ENCODE measurements around the gene WFIKKN1. TPM values are rescaled to one million over a fixed set of nuclear protein-coding genes. Genes with fewer than 3 reads are reported as not detected.

The WFIKKN1 gene
- total and polyA plus RNA-seq, 2 of the 13 experiments (the other 11 are each of a cell fraction or from before 2014, with no cell fraction given) = 1.7 to 4.9 TPM

GRCh38 chr16:667780-668518, 37.2 kb downstream of the WFIKKN1 start, which contains the start of gene RHOT2 (continued):
- TF ChIP-seq SOX13 (IDR thresholded peaks at IDR 0.05) (no peak), SOX13 (CRISPR knock-in tag; conservative IDR thresholded peaks at IDR 0.05 in 1 of 2, IDR thresholded peaks at IDR 0.05 in 1 of 2) (peak in 1 of 2 experiments; percentile 16; a peak in 1 of 4 replicates), KAT8 (CRISPR knock-in tag; IDR thresholded peaks at IDR 0.05) (peak; percentile 90; the same call in 1 of the 2 replicates), ZNF34 (CRISPR knock-in tag; IDR thresholded peaks at IDR 0.05; ENCODE audit: borderline replicate concordance) (0 out of 2 replicates have a peak, but pooled peaks have one; percentile 32), MXD1 (CRISPR knock-in tag; IDR thresholded peaks at IDR 0.05) (peak; percentile 71), HCFC1 (IDR thresholded peaks at IDR 0.05; ENCODE audit: low read depth, low read length) (peak; percentile 73), ZSCAN20 (CRISPR knock-in tag; IDR thresholded peaks at IDR 0.05; ENCODE audit: borderline replicate concordance) (peak; percentile 83; the same call in 1 of the 2 replicates), GABPA (IDR thresholded peaks at IDR 0.05; ENCODE audit: low read depth, low read length) (peak; percentile 98), GABPA (CRISPR knock-in tag; IDR thresholded peaks at IDR 0.05; ENCODE audit: low read depth) (peak; percentile 88), HIC2 (CRISPR knock-in tag; IDR thresholded peaks at IDR 0.05; ENCODE audit: low read depth) (no peak; the same call in 1 of the 2 replicates), ZNF556 (CRISPR knock-in tag; IDR thresholded peaks at IDR 0.05; ENCODE audit: borderline replicate concordance) (peak; percentile 89; the same call in 1 of the 2 replicates), MLXIP (CRISPR knock-in tag; IDR thresholded peaks at IDR 0.05; ENCODE audit: borderline replicate concordance) (no peak), ZNF564 (CRISPR knock-in tag; IDR thresholded peaks at IDR 0.05) (peak; percentile 91), PPARG (CRISPR knock-in tag; conservative IDR thresholded peaks at IDR 0.05) (peak; percentile 77), YY1 (IDR thresholded peaks at IDR 0.05; ENCODE audit: insufficient read depth, insufficient replicate concordance, low read depth, low read length) (peak; percentile 95), ZSCAN9 (CRISPR knock-in tag; IDR thresholded peaks at IDR 0.05; ENCODE audit: borderline replicate concordance) (peak; percentile 66; the same call in 1 of the 2 replicates), ZNF614 (CRISPR knock-in tag; IDR thresholded peaks at IDR 0.05; ENCODE audit: borderline replicate concordance) (peak; percentile 59; the same call in 1 of the 2 replicates), GATAD2A (CRISPR knock-in tag; IDR thresholded peaks at IDR 0.05) (peak; percentile 34; the same call in 1 of the 2 replicates), TFDP1 (CRISPR knock-in tag; IDR thresholded peaks at IDR 0.05; ENCODE audit: borderline replicate concordance) (peak; percentile 93), ZNF501 (CRISPR knock-in tag; IDR thresholded peaks at IDR 0.05) (peak; percentile 17; the same call in 1 of the 2 replicates), RXRB (CRISPR knock-in tag; IDR thresholded peaks at IDR 0.05; ENCODE audit: borderline replicate concordance) (peak; percentile 62), TBL1XR1 (IDR thresholded peaks at IDR 0.05; ENCODE audit: borderline replicate concordance, low read length, partially characterized antibody) (peak; percentile 29)
